Natural killer cell (primary cell): ENCODE measurements around the gene CLDN5. TPM values are rescaled to one million over a fixed set of nuclear protein-coding genes. Genes with fewer than 3 reads are reported as not detected.
"Not testable (repeated sequence)": the region's sequence is repeated elsewhere in the genome, so short reads cannot be mapped to it uniquely, and the experiment has no call there.

ENCODE experiments used
- ATAC-seq, 3 donors: fragments of 150-1000 bp in 2 of 3; fragments of 200-7000 bp in 1 of 3; cut with Tn5 transposase; 1 replicate in 1 of 3; 2 replicates in 2 of 3; pipeline ENCODE4 v1.10.0; 2021; ENCODE audit warnings: mild to moderate bottlenecking in 2 of 3, moderate library complexity in 2 of 3
- DNase-seq, 2 donors: peaks; one replicate each; pipeline versions ENCODE4 v3.0.0 to v3.0.0-alpha.2; 2013 to 2021; ENCODE audit warnings: mixed read lengths in 1 of 2
- H3K27ac ChIP-seq: one replicate; pipeline ENCODE4 v1.5.1; 2013; ENCODE audit warnings: mild to moderate bottlenecking, low read length
- H3K27me3 ChIP-seq: one replicate; pipeline ENCODE4 v1.6.1; 2013; ENCODE audit warnings: low read length; ENCODE audit not compliant: control insufficient read depth, insufficient read depth
- H3K36me3 ChIP-seq: one replicate; pipeline ENCODE4 v1.6.1; 2013; ENCODE audit warnings: low read length; ENCODE audit not compliant: control insufficient read depth, insufficient read depth
- H3K4me1 ChIP-seq: one replicate; pipeline ENCODE4 v1.6.1; 2013; ENCODE audit warnings: low read length; ENCODE audit not compliant: control insufficient read depth, insufficient read depth
- H3K4me3 ChIP-seq: one replicate; pipeline ENCODE4 v1.5.1; 2013; ENCODE audit warnings: low read length
- H3K9me3 ChIP-seq: one replicate; pipeline ENCODE4 v1.6.1; 2013; ENCODE audit warnings: low read length; ENCODE audit not compliant: control insufficient read depth, insufficient read depth
- H3K27ac Mint-ChIP-seq, 2 donors: one replicate each; pipeline ENCODE4 v1.8.0; 2022; ENCODE audit warnings: mild to moderate bottlenecking in 2 of 2, mixed read lengths in 2 of 2, moderate library complexity in 1 of 2
- H3K27me3 Mint-ChIP-seq, 2 donors: one replicate each; pipeline ENCODE4 v1.8.0; 2022; ENCODE audit warnings: low read depth in 2 of 2, mixed read lengths in 2 of 2
- H3K36me3 Mint-ChIP-seq: one replicate; pipeline ENCODE4 v1.8.0; 2022; ENCODE audit warnings: mixed read lengths
- H3K4me1 Mint-ChIP-seq, 2 donors: one replicate each; pipeline ENCODE4 v1.8.0; 2022; ENCODE audit warnings: mixed read lengths in 2 of 2
- H3K4me3 Mint-ChIP-seq: one replicate; pipeline ENCODE4 v1.8.0; 2022; ENCODE audit warnings: mild to moderate bottlenecking, moderate library complexity, mixed read lengths
- H3K9me3 Mint-ChIP-seq, 2 donors: one replicate each; pipeline ENCODE4 v1.8.0; 2022; ENCODE audit warnings: mixed read lengths in 2 of 2
- WGBS: methylation state at CpG from one replicate; pipeline ENCODE4 v1.1.7; 2013; ENCODE audit warnings: missing lambda C conversion rate; ENCODE audit not compliant: insufficient coverage; 5-methylcytosine and 5-hydroxymethylcytosine counted together
- intact Hi-C: fragments of 100-400 bp; cut with micrococcal nuclease; formaldehyde crosslinking; loops from one replicate; pipeline ENCODE4 v1.14.2; 2022
- total RNA-seq, 4 donors: library from RNA; stranded (reverse); fragments of 120-200 nt in 1 of 4; gene quantifications; one replicate each; pipeline versions ENCODE4 v1.2.3 to v1.2.4, GENCODE V29; 2013 to 2022
- TF ChIP-seq, protein P1 (sequence below): fragments of 200-600 bp; IDR thresholded peaks from one replicate; pipeline ENCODE4 v1.8.0; 2022; ENCODE audit warnings: antibody characterized with exemption

CLDN5 gene
- total RNA-seq, 3 donors from 2014 or later (not counting 1 experiment from before 2014, with no cell fraction given), result 1.3 to 1.7 TPM; not detected in 1

DNA sequence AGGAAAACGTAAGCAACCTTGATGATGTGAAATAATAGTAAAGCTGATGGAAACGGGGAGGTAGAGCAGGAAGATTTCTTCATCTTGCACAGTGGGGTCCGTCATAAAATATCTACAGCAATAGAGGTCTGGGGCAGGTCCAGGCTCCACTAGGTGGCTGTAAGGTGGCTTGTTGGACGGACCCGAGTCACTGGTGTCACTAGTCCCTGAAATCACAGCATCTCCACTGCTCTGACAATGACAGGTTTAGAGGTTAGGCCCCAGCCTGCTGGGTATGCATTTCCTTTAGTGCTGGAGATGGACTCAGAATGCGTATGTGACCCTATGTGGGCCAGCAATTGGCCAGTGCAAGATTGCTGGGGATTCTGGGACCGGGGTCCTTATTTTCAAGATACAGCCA lies 25.2 kb upstream of the CLDN5 start:
- Histone ChIP-seq H3K9me3 (no peaks in the 10 kb centered on the region), H3K27ac (no peak overlapping the region), H3K36me3 (no peaks in the 10 kb centered on the region), H3K4me3 (no peak overlapping the region), H3K27me3 (no peaks in the 10 kb centered on the region), H3K4me1 (no peaks in the 10 kb centered on the region)
- H3K4me1 Mint-ChIP-seq, result no peaks in the 10 kb centered on the region
- DNase-seq (no peak), ATAC-seq (no peak)
- intact Hi-C loops, result no loop called here
- WGBS, result 87% methylated on average over 7 of the region's 7 CpGs
- H3K4me3 Mint-ChIP-seq, result no peak overlapping the region
- no peaks in the 10 kb centered on the region for H3K9me3 Mint-ChIP-seq
- no peak overlapping the region for H3K27ac Mint-ChIP-seq
- no peaks in the 10 kb centered on the region for H3K36me3 Mint-ChIP-seq
- H3K27me3 Mint-ChIP-seq, result peaks cover 5 to 12% of the 10 kb centered on the region in 2 donors
- TF ChIP-seq, protein P1, sequence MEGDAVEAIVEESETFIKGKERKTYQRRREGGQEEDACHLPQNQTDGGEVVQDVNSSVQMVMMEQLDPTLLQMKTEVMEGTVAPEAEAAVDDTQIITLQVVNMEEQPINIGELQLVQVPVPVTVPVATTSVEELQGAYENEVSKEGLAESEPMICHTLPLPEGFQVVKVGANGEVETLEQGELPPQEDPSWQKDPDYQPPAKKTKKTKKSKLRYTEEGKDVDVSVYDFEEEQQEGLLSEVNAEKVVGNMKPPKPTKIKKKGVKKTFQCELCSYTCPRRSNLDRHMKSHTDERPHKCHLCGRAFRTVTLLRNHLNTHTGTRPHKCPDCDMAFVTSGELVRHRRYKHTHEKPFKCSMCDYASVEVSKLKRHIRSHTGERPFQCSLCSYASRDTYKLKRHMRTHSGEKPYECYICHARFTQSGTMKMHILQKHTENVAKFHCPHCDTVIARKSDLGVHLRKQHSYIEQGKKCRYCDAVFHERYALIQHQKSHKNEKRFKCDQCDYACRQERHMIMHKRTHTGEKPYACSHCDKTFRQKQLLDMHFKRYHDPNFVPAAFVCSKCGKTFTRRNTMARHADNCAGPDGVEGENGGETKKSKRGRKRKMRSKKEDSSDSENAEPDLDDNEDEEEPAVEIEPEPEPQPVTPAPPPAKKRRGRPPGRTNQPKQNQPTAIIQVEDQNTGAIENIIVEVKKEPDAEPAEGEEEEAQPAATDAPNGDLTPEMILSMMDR, result no peak

DNA sequence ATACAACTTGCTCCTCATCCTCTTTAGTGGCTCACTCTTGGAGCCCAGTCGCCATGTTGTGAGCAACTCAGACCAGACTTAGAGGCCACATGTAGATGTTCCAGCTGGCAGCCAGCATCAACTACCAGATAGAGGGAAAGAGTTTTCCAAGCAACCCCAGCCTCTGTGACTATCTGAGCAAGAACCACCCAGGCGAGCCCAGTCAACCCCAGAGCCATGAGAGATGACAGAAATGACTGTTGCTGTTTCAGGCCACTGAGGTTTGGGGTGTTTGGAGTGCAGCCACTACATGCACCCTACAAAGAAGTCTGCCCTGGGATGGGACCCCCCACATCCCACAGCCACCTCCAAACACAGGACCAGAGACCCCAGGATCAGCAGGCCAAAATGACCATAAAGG lies 24.8 kb upstream of the CLDN5 start:
- Mint-ChIP-seq H3K27me3 (peaks cover under 1 to 8% of the 10 kb centered on the region in 2 donors), H3K4me1 (no peaks in the 10 kb centered on the region), H3K27ac (no peak overlapping the region), H3K4me3 (no peak overlapping the region), H3K36me3 (no peaks in the 10 kb centered on the region), H3K9me3 (no peaks in the 10 kb centered on the region)
- Histone ChIP-seq H3K27me3 (no peaks in the 10 kb centered on the region), H3K36me3 (no peaks in the 10 kb centered on the region), H3K4me1 (no peaks in the 10 kb centered on the region), H3K4me3 (no peak overlapping the region), H3K9me3 (no peaks in the 10 kb centered on the region), H3K27ac (no peak overlapping the region)
- TF ChIP-seq, protein P1, result no peak
- intact Hi-C loops, result no loop called here
- DNase-seq, result no peak
- ATAC-seq, result no peak
- 58% methylated on average over 2 of the region's 2 CpGs for WGBS

DNA sequence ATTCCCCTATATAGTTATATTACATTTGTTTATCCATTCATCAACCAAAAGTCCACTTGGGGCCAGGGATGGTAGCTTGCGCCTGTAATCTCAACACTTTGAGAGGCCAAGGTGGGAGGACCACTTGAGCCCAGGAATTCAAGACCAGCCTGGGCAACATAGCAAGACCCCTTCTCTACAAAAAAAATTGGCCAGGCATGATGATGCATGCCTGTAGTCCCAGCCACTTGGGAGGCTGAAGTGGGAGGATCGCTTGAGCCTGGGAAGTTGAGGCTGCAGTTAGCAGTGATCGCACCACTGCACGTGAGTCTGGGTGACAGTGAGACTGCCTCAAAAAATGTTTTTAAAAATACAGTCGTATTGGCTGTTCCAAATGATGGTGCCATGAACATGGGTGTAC lies 24.2 kb upstream of the CLDN5 start:
- H3K9me3 Mint-ChIP-seq, ATAC-seq, intact Hi-C loops, H3K4me1 Mint-ChIP-seq, H3K4me1 ChIP-seq, H3K27ac ChIP-seq, H3K9me3 ChIP-seq, DNase-seq, H3K4me3 Mint-ChIP-seq, H3K27me3 Mint-ChIP-seq, H3K36me3 Mint-ChIP-seq, H3K27me3 ChIP-seq, H3K36me3 ChIP-seq, H3K27ac Mint-ChIP-seq, H3K4me3 ChIP-seq: not testable (repeated sequence)
- 97% methylated on average over 5 of the region's 5 CpGs for WGBS

DNA sequence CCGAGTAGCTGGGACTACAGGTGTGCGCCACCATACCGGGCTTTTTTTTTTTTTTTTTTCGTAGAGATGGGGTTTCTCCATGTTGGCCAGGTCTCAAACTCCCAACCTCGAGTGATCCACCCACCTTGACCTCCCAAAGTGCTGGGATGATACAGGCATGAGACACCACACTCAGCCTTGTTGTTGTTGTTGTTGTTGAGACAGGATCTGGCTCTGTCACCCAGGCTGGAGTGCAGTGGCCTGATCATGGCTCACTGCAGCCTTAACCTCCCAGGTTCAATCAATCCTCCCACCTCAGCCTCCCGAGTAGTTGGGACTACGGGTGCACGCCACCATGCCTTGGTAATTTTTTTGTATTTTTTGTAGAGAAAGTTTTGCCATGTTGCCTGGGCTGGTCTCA lies 23.4 kb upstream of the CLDN5 start:
- Mint-ChIP-seq H3K27ac (no peak overlapping the region), H3K36me3 (no peaks in the 10 kb centered on the region), H3K4me1 (no peaks in the 10 kb centered on the region), H3K4me3 (no peak overlapping the region), H3K27me3 (peaks cover 0 to 8% of the 10 kb centered on the region in 2 donors), H3K9me3 (no peaks in the 10 kb centered on the region)
- no peak overlapping the region for H3K27ac ChIP-seq
- 95% methylated on average over 4 of the region's 8 CpGs for WGBS
- no peaks in the 10 kb centered on the region for H3K4me1 ChIP-seq
- no peaks in the 10 kb centered on the region for H3K36me3 ChIP-seq
- no peaks in the 10 kb centered on the region for H3K27me3 ChIP-seq
- H3K4me3 ChIP-seq, result no peak overlapping the region
- DNase-seq, result no peak
- TF ChIP-seq, protein P1, result no peak
- ATAC-seq, result no peak
- intact Hi-C loops, result no loop called here
- no peaks in the 10 kb centered on the region for H3K9me3 ChIP-seq
